ENCODE data around the gene SLC37A4.
A peak's percentile ranks its signal among the peaks of the same experiment; 100 is the strongest.

The SLC37A4 gene

GRCh38 chr11:119055901-119056300 lies 25.2 kb upstream of the SLC37A4 start:
- H3K4me3 ChIP-seq (ENCODE audit: low read length): peak overlapping the region; percentile 95
- TF ChIP-seq CTCF (IDR thresholded peaks at IDR 0.05; ENCODE audit: low read depth, low read length, poor library complexity, severe bottlenecking) (peak; percentile 47), EZH2phosphoT487 (IDR thresholded peaks at IDR 0.05; ENCODE audit: borderline replicate concordance, low read length) (no peak)
- peak overlapping the region; percentile 62 for H3K27ac ChIP-seq (ENCODE audit: low read depth, low read length)
- H3K9me2 ChIP-seq (replicated peaks; ENCODE audit: control insufficient read depth, low read length): no peaks in the 10 kb centered on the region
- H3K9me3 ChIP-seq (ENCODE audit: control insufficient read depth, insufficient read depth, low read length): no peaks in the 10 kb centered on the region
- H3K27me3 ChIP-seq (ENCODE audit: control insufficient read depth, low read length): no peaks in the 10 kb centered on the region
- peak overlapping the region; percentile 92 for H3K4me2 ChIP-seq (ENCODE audit: low read length)
- H4K20me1 ChIP-seq (ENCODE audit: control insufficient read depth, insufficient read depth, low read depth, low read length): peaks cover 8% of the 10 kb centered on the region; the same call in 1 of the 2 replicates
- H3K4me1 ChIP-seq (ENCODE audit: control insufficient read depth, low read length): peaks cover 17% of the 10 kb centered on the region
- H3K36me3 ChIP-seq (ENCODE audit: control insufficient read depth, low read length): peaks cover 55% of the 10 kb centered on the region
- no peaks in the 10 kb centered on the region for H3F3A ChIP-seq (ENCODE audit: control insufficient read depth, insufficient read depth)
- H3K79me2 ChIP-seq (ENCODE audit: control insufficient read depth, low read length): peaks cover 37% of the 10 kb centered on the region

DNA sequence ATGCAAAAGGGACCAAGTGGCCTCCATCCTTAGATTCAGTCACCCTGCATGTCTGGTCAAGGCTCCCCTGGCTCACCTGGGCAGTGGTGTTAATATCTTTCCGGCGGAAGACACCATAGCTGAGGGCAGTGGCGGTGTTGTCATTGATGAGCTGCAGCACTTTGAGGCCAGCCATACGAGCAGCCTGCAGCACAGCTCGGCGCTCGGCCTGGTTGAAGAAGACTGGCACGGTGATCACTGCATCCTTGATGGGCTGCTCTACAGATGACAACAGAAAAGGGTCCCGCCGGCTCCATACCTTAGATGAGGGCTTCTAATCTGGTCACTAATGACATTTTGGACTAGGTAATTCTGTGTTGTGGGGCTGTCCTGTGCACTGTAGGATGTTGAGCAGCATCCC lies 23.7 kb upstream of the SLC37A4 start:
- no peak for TF ChIP-seq CTCF (IDR thresholded peaks at IDR 0.05; ENCODE audit: low read depth, low read length, poor library complexity, severe bottlenecking)
- no peak for TF ChIP-seq EZH2phosphoT487 (IDR thresholded peaks at IDR 0.05; ENCODE audit: borderline replicate concordance, low read length)
- Histone ChIP-seq H3K79me2 (ENCODE audit: control insufficient read depth, low read length) (peaks cover 37% of the 10 kb centered on the region), H3K4me2 (ENCODE audit: low read length) (no peak overlapping the region), H3K36me3 (ENCODE audit: control insufficient read depth, low read length) (peaks cover 65% of the 10 kb centered on the region), H3K27ac (ENCODE audit: low read depth, low read length) (no peak overlapping the region), H3K4me1 (ENCODE audit: control insufficient read depth, low read length) (peaks cover 17% of the 10 kb centered on the region), H3K9me3 (ENCODE audit: control insufficient read depth, insufficient read depth, low read length) (no peaks in the 10 kb centered on the region), H4K20me1 (ENCODE audit: control insufficient read depth, insufficient read depth, low read depth, low read length) (peaks cover 8% of the 10 kb centered on the region; the same call in 1 of the 2 replicates), H3K9me2 (replicated peaks; ENCODE audit: control insufficient read depth, low read length) (no peaks in the 10 kb centered on the region), H3F3A (ENCODE audit: control insufficient read depth, insufficient read depth) (no peaks in the 10 kb centered on the region), H3K4me3 (ENCODE audit: low read length) (no peak overlapping the region), H3K27me3 (ENCODE audit: control insufficient read depth, low read length) (no peaks in the 10 kb centered on the region)

DNA sequence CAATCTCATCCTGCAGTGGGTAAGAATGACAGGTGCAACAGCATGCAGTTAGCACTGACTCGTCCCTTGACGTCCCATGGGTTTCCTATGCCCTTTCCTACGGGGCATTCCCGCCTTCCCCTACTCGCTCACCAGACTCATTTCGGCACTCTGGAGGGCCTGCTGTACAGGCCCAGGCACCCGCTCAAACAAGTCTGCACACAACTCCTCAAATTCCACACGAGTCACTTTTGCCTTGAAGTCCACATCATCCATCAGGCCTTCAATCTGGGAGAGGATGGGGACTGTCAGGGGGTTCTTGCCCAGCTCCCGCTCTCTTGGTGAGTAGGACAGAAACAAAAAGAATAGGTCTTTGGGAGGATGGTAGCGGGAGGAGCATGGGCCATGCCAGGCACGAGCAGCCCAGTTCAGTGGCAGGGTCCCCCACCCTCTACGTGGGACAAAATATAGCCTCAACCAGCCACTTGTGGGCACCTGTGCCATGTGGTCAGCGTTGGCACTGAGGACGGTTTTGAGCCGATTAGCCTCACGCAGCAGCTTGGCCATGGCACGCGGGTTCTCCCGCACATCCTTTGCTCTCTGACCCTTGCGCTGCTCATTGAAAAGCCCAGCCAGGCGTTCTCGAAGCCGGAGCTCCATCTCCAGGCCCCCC lies 21.6 kb upstream of the SLC37A4 start:
- no peaks in the 10 kb centered on the region for H3F3A ChIP-seq (ENCODE audit: control insufficient read depth, insufficient read depth)
- TF ChIP-seq CTCF (IDR thresholded peaks at IDR 0.05; ENCODE audit: low read depth, low read length, poor library complexity, severe bottlenecking) (no peak), EZH2phosphoT487 (IDR thresholded peaks at IDR 0.05; ENCODE audit: borderline replicate concordance, low read length) (no peak)
- H3K79me2 ChIP-seq (ENCODE audit: control insufficient read depth, low read length): peaks cover 26% of the 10 kb centered on the region
- peaks cover 83% of the 10 kb centered on the region for H3K36me3 ChIP-seq (ENCODE audit: control insufficient read depth, low read length)
- peaks cover 11% of the 10 kb centered on the region for H3K4me1 ChIP-seq (ENCODE audit: control insufficient read depth, low read length)
- H4K20me1 ChIP-seq (ENCODE audit: control insufficient read depth, insufficient read depth, low read depth, low read length): peaks cover 12% of the 10 kb centered on the region; the same call in 1 of the 2 replicates
- H3K27me3 ChIP-seq (ENCODE audit: control insufficient read depth, low read length): no peaks in the 10 kb centered on the region
- no peak overlapping the region for H3K27ac ChIP-seq (ENCODE audit: low read depth, low read length)
- no peak overlapping the region for H3K4me3 ChIP-seq (ENCODE audit: low read length)
- H3K9me2 ChIP-seq (replicated peaks; ENCODE audit: control insufficient read depth, low read length): no peaks in the 10 kb centered on the region
- H3K9me3 ChIP-seq (ENCODE audit: control insufficient read depth, insufficient read depth, low read length): no peaks in the 10 kb centered on the region
- H3K4me2 ChIP-seq (ENCODE audit: low read length): no peak overlapping the region

Measured in DOHH2 (cell line).